HUES6 (cell line): Measurements from ENCODE around the gene SMPD4.
"Not testable (repeated sequence)": the region's sequence is repeated elsewhere in the genome, so short reads cannot be mapped to it uniquely, and the experiment has no call there.

Source experiments
- H3K27ac ChIP-seq: 2 replicates; pipeline ENCODE4 v1.7.0; 2013; ENCODE audit warnings: low read depth, mild to moderate bottlenecking, low read length, inconsistent platforms
- H3K27me3 ChIP-seq: 2 replicates; pipeline ENCODE4 v1.6.1; 2013; ENCODE audit warnings: low read length; ENCODE audit not compliant: control insufficient read depth, insufficient read depth
- H3K36me3 ChIP-seq: 2 replicates; pipeline ENCODE4 v1.6.1; 2013; ENCODE audit warnings: low read length; ENCODE audit not compliant: control insufficient read depth, insufficient read depth
- H3K4me1 ChIP-seq: 2 replicates; pipeline ENCODE4 v1.6.1; 2013; ENCODE audit warnings: low read length; ENCODE audit not compliant: control insufficient read depth, insufficient read depth
- H3K4me3 ChIP-seq: 2 replicates; pipeline ENCODE4 v1.5.1; 2013; ENCODE audit warnings: low read depth, low read length
- H3K9ac ChIP-seq: one replicate; pipeline ENCODE4 v1.6.1; 2013; ENCODE audit warnings: mild to moderate bottlenecking, low read length
- H3K9me3 ChIP-seq: 2 replicates; pipeline ENCODE4 v1.6.1; 2013; ENCODE audit warnings: low read depth, low read length; ENCODE audit not compliant: control insufficient read depth, insufficient read depth

SMPD4 gene

DNA sequence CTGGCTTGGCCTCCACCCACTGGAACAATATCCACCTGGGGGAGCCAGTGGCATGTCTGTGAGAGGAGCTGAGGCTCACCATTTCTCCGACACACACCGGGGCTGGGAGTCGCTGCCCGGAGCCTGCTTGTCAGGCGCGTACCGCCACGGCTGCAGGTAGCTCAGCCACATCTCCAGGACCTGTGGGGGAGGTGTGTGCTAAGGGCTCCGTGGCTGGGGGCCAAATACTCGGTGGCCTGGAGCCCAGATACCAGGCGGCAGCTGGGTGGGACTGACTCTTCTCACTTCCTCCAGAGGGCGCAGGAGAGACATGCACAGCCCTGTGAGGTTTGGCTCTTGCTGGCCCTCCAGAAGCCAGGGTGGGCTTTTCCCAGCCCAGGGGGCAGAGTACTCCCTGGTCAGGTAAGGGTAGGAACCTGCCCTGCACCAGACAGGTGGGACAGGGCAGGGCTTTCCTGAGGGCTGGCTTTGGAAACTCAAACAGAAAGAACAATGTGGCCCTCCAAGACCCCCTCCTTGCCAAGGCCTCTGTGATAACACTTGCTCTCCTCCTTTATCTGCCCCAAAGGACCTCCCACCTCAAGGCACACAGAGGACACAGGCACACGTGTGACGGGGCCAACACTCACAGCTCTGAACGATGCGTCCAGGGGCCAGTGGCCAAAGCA lies 25.3 kb downstream of the SMPD4 start:
- not testable (repeated sequence) for H3K4me1 ChIP-seq, H3K9ac ChIP-seq, H3K4me3 ChIP-seq, H3K27ac ChIP-seq, H3K27me3 ChIP-seq, H3K9me3 ChIP-seq
- peaks cover 71% of the 10 kb centered on the region for H3K36me3 ChIP-seq

GRCh38 chr2:130154773-130155765 lies 26.3 kb downstream of the SMPD4 start:
- H3K27ac ChIP-seq = no peak overlapping the region
- H3K4me3 ChIP-seq = no peak overlapping the region
- H3K9me3 ChIP-seq = no peaks in the 10 kb centered on the region
- H3K27me3 ChIP-seq = no peaks in the 10 kb centered on the region
- peaks cover 73% of the 10 kb centered on the region for H3K36me3 ChIP-seq
- H3K9ac ChIP-seq = no peak overlapping the region
- H3K4me1 ChIP-seq = no peaks in the 10 kb centered on the region

- not testable (repeated sequence) for H3K9me3 ChIP-seq, H3K27ac ChIP-seq, H3K9ac ChIP-seq, H3K4me1 ChIP-seq, H3K27me3 ChIP-seq, H3K4me3 ChIP-seq
- peaks cover 66% of the 10 kb centered on the region for H3K36me3 ChIP-seq
Observed at GRCh38 chr2:130154423-130154770, 27.0 kb downstream of the SMPD4 start.

DNA sequence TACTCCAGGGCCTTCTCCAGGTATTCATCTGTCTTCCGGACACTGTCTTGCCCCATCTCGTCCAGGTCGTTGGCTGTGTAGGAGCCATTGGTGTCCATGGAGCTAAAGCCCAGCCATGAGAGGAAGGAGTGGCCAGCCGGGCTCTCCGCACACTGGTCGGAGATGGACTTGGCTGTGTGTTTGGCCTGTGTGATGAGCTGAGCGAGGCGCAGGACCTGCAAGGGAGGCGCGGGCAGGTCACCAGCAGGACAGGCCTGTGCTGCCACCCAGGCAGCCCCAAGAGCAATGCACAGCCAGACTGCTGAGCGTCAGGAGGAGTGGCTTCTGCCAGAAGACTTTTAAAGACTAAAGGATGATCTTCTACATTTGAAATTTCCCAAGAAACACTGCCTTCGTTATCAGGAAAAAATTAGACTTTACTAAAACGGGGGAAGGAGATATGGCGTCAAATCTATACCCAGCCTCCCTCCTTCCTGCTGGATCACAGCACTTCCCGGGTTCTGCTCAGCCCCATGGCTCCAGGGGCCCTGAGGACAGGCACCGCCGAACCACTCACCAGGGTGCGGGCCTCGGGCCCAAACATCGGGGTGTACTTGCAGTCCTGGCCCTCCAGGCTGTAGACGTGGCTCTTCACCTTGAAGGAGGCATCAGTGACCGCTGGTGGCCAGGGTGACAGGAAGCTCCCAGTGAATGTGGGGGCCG lies 27.5 kb downstream of the SMPD4 start:
- H3K36me3 ChIP-seq = peaks cover 62% of the 10 kb centered on the region

DNA sequence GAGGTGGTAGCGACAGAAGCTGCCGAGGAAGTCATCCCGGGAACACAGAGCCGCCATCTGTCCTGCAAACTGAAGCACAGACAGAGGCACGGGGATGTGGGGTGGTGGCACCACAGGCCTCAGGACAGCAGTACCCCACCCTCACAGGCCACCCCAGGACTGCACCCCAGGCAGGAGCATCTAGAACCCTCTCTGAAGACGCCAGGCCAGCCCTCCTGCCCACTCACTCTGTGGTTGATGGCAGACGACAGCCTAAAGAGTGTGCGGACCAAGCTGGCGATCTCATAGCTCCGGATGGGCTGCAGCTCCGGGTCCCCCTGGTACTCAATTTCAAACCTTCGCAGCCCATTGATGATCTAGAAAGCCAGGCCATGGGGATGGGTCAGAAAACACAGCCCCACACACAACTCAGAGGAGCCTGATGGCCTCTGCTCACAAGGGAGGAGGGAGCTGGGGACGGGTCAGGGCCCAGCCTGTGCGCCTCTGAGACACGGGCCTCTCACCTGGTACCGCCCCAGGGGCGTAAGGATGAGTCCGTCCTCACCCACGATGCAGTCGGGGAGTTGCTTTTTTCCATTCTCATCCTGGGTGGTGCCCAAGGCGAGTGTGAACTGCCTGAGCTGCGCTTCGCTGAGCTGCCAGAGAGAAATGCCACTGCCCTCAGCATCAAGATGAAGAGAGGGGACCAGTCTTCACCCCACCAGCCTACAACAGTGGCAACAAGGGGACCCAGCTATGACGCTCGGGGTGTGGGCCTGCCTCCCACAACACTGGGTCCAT lies 28.4 kb downstream of the SMPD4 start:
- Histone ChIP-seq H3K4me1 (no peaks in the 10 kb centered on the region), H3K9me3 (no peaks in the 10 kb centered on the region), H3K36me3 (peaks cover 56% of the 10 kb centered on the region)

More for the DNA sequence above, 27.5 kb downstream of the SMPD4 start:
- not testable (repeated sequence) for H3K27me3 ChIP-seq, H3K9me3 ChIP-seq, H3K9ac ChIP-seq, H3K4me3 ChIP-seq, H3K4me1 ChIP-seq, H3K27ac ChIP-seq

GRCh38 chr2:130152136-130152815 lies 29.1 kb downstream of the SMPD4 start:
- H3K9ac ChIP-seq, H3K27ac ChIP-seq, H3K27me3 ChIP-seq, H3K4me3 ChIP-seq, H3K4me1 ChIP-seq, H3K9me3 ChIP-seq: not testable (repeated sequence)
- H3K36me3 ChIP-seq = peaks cover 52% of the 10 kb centered on the region

More for the DNA sequence above, 28.4 kb downstream of the SMPD4 start:
- Histone ChIP-seq H3K9ac (no peak overlapping the region), H3K4me3 (no peak overlapping the region), H3K27me3 (no peaks in the 10 kb centered on the region), H3K27ac (no peak overlapping the region)

DNA sequence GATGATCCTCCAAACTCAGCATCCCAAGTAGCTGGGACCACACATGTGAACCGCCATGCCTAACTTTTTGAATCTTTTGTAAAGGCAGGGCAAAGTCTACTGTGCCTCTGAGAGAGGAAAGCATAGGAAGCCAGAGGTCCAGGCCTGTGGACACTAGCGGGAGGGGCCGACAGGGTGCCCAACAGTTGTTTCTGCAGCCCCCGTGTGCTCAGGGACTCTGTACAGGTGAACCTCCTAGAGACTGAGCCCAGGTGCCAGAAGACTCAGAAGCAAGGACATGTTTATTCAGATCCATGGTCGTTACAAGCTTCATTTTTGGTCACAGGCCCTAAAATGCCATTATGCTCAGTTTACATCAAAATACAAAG lies 30.3 kb downstream of the SMPD4 start:
- H3K27me3 ChIP-seq, H3K27ac ChIP-seq, H3K4me3 ChIP-seq, H3K9ac ChIP-seq, H3K4me1 ChIP-seq, H3K9me3 ChIP-seq: not testable (repeated sequence)
- H3K36me3 ChIP-seq = peaks cover 47% of the 10 kb centered on the region

DNA sequence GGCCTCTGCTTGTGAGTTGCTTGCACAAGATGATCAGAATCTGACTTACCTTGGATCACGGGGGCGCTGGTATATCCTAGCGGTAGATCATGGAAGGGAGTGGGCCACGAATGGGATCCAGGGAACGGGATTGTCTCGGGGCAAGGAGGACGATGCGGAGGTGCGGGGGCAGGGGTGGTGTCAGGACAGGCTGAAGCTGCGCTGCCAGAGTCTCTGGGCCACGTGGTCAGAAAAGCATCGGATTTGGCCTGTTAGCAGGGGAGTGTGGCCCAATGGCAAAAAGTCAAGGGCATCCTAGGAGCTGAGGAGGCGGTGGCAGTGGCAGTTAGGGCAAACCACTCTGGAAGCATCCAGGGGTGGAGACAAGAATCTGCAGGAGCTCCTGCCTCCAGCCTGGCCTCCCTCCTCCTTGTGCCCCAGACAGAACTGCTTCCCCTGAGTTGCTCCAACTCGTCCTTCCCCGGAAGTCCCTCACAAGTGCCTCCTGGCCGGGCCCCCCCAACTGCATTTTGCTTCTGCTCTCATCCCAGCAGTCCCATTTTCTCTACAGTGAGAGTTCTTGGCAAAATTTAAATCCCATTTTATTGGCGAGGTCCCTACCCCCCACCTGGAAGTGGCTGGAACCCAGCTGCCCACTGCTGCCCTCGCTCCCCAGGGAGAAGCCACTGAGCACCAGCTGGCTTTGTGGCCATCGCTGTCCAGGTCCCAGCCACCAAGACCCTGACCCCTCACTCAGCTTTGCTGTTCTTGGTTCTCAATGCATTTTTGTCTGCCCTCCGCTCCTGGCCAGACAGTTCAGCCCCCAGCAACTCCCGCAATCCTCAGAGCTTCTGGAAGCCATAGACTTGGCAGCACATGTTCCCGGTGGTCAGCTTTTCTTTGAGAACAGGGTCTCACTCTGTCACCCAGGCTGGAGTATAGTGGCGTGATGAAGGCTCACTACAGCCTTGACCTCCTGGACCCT lies 30.9 kb downstream of the SMPD4 start:
- H3K4me3 ChIP-seq = no peak overlapping the region
- no peak overlapping the region for H3K9ac ChIP-seq

DNA sequence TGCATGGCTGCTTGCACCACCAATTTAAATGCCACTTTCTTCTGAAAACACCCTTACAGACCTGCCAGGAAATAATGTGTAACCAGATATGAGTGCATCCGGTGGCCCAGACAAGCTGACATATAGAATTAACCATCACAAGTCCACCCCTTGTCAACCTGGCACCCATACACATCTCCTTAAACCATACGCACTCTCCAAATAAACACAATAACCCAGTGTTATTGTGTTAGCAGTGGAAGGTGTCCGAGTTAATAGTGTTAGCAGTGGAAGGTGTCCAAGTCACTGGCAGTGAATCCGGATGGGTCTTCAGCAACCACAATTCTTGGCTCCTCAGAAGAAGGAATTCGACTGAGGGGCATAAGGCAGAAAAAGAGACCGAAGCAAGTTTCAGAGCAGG lies 32.9 kb downstream of the SMPD4 start:
- H3K27me3 ChIP-seq, H3K4me1 ChIP-seq, H3K27ac ChIP-seq: not testable (repeated sequence)

More for the DNA sequence above, 30.9 kb downstream of the SMPD4 start:
- no peaks in the 10 kb centered on the region for H3K9me3 ChIP-seq
- peaks cover 42% of the 10 kb centered on the region for H3K36me3 ChIP-seq
- no peak overlapping the region for H3K27ac ChIP-seq
- H3K4me1 ChIP-seq = no peaks in the 10 kb centered on the region
- no peaks in the 10 kb centered on the region for H3K27me3 ChIP-seq

More for the DNA sequence above, 32.9 kb downstream of the SMPD4 start:
- peaks cover 25% of the 10 kb centered on the region for H3K36me3 ChIP-seq
- not testable (repeated sequence) for H3K9me3 ChIP-seq, H3K9ac ChIP-seq, H3K4me3 ChIP-seq
